GM21526 (cell line): ENCODE results near the gene FHIT.

Source experiments
- ATAC-seq: cut with Tn5 transposase; IDR thresholded peaks from one replicate; pipeline ENCODE4 v1.9.1; 2021; ENCODE audit warnings: moderate library complexity; ENCODE audit not compliant: unreplicated experiment, low FRiP score

The FHIT gene

DNA sequence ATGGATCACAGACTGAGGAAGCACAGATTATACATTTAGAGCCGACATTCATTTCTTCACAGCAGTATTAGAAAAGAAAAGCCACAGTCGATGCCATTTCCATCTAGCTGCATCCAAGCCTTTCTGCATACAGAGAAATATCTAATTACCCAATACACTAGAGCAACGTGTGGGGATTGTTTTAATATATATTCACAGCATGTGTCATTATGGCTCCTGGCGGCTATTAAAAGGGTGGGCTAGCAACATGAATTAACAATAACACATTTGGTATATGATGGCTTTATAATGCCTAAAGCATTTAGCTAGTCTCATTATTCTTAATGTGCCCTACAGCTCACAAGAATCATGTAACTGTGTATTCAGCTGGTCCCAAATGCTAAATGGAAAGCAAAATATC, 1030.5 kb downstream of the FHIT start:
- ATAC-seq = no peak

GRCh38 chr3:60219501-60219900, 1031.8 kb downstream of the FHIT start:
- no peak for ATAC-seq

DNA sequence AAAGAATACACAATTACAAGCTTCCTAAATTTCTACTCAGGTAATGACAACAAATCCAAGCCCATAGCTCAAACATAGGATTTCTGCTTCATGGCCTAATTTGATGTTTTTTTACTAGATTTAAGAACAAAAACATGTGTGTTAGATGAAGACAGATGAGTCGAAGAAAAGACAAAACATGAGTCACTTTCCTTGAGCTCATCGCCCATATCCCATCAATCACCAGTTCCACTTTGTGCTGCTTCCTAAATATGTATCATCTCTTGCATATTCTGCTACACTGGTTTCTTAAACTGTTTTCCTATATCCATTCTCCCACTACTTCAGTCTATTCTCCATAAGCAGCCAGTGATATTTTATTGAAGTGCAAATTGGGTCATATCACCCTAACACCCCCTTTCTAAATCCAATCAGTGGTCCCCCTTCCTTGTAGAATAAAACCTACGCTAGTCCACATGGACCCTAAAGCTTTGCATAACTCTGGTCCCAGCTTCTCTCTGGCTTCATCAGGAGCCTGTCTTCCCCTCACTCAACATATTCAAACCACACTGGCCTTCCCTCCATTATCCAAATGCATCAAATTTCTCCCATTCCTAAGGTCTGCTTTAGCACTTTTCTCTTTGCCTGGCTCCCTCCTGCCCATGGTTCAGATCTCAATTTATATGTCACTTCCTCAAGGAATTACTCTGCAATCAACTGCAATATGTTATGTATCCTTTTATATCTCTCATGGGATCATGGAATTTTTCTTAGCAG, 1033.9 kb downstream of the FHIT start:
- ATAC-seq = no peak

- no peak for ATAC-seq
Measured at GRCh38 chr3:60216462-60217075, 1034.7 kb downstream of the FHIT start.

DNA sequence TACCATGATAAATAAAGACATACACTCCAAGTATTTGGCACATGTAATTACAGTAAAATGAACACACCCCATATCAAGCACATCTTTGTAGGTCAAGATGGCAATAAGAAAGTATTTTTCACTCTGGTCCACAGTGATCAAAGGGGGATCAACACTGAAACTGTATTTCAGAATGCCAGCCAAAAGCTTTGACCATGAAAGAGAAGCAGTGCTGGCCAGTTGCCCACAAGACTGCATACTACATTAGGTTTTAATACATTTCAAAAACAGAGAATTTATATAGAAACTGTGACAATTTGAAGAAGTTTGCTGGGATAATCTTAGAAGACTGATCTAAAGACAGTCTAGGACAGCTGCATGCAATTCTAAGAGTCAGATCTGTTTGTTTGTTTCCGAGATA, 1035.3 kb downstream of the FHIT start:
- ATAC-seq = no peak

GRCh38 chr3:60207905-60208304, 1043.3 kb downstream of the FHIT start:
- no peak for ATAC-seq

DNA sequence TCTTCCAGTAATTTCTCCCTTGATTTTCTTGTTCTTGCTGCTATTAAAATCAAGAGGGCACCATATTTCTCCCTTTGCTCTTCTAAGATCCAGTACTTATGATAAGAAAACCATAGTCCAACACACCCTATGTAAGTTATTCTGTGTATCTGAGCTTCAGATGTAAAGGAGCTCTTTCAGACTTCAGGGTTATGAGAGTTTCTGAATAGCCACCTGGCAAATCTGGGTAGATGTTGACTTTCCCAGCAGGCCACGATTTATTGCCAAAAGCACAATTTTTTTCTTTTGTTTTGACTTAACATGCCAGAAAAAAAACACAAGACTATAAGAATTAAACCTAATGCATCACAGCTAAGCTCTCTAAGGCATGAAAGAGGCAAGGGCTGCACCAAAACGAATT, 1045.0 kb downstream of the FHIT start:
- no peak for ATAC-seq

- no peak for ATAC-seq
Measured at GRCh38 chr3:60202052-60202726, 1049.1 kb downstream of the FHIT start.

- no peak for ATAC-seq
Measured at GRCh38 chr3:60199306-60199705, 1051.9 kb downstream of the FHIT start.

GRCh38 chr3:60198179-60198720, 1053.0 kb downstream of the FHIT start:
- ATAC-seq = no peak

DNA sequence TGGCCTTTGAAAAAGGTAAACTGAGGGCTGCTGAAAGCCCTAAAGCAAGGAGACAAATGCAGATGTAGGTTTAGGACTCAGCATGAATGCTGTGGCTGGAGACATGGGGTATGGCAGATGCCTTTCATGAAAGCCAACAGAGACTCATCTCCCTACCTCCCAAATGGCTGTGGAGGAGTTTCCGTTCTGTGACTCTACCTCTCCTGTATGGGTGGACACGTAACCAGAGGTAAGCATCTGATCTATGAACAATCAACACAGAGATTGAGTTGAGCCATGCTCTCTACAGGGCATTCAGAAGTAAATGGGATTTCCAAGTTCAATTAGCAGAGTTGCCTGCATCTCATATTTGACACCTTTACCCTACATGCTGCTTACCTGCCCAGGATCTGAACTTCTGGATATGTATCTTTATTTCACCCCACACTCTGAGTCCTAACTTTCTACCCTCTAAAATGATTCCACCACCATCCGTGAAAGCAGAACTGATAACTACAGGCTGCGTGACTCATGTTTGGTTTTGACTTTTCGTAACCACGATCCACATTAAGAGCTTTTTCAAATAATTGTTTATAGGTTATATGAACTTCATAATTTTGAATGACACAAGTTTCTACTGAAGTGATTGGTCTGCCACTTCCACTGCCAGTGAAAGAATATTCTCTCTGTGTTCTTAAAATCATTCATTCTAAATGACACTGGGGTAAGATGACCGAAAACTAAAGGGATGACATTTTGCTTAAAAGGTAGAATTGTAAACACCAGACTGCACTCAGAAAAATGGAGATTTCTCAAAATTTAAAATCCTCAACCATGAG, 1058.7 kb downstream of the FHIT start:
- ATAC-seq = no peak

DNA sequence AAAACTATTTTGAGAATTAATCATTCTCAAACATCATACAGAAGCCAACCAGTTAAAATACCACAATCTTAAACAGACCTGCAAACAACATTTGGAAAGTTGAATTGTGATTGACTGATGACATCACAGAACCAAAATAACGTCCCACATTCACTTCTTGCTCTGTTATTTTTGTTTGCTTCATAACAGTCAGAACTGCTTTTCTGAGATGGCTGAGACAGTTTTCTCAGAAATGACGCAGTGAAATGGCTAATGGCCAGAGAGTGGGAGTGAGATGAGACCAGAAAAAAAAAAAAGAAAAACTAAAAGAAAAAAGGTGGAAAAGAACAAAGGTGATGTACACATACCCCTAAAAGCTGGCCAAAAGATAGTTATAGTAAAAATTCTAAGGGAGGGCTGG, 1061.2 kb downstream of the FHIT start:
- ATAC-seq = no peak

DNA sequence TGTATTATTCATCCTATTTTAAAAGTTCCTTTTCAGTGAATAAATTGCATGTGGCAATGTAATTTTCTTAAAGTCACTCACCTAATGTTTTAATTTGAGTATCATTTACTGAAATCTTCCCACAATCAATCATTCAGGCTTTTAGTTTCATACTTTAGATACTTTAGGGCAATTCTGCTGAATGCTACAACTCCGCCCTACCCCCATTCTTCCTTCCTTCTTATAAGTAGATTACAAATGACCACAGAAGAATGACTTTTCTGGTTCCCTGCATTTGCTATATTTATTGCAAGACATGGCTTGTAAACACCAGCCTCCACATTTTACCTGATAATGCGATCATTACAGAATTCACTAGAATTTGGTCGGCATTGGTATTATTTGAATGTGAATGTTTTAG, 1061.9 kb downstream of the FHIT start:
- no peak for ATAC-seq

GRCh38 chr3:60188803-60189202, 1062.4 kb downstream of the FHIT start:
- ATAC-seq = no peak

DNA sequence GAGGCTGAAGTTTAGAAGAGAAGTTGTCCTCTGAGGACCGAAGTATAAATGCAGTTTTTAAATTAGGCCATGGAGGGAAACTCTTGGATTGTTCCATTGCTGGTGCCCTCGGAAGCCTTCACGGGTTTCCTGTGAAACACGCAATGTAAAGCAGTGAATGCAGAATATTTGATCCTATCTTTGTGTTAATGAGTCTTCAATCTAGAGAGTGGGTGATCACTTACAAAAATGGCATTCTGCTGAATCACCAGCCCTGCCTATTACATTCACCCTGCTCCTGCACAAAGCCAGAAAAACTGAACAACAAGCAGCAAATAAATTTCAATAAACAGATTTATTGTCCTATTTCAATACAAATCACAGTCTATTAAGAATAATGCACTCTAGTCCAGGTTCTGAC, 1063.9 kb downstream of the FHIT start:
- no peak for ATAC-seq

GRCh38 chr3:60186359-60186758, 1064.9 kb downstream of the FHIT start:
- ATAC-seq = no peak

DNA sequence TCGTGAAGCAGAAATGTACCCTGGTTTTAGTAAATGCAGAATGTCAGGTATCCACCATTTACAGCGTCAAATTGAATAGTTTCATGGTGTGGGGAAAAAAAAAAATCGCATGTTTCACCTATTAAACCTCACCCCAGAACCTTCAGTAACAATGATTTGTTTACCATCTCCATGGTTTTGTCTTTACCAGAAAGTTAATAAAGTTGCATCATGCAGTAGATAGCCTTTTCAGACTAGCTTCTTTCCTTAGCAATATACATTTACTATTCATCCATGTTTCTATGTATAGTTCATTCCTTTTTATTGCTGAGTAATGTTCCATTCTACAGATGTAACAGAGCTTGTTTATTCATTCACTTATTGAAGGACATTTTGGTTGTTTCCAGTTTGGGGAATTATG, 1066.1 kb downstream of the FHIT start:
- no peak for ATAC-seq

- ATAC-seq = no peak
Measured at GRCh38 chr3:60182697-60183096, 1068.6 kb downstream of the FHIT start.

GRCh38 chr3:60178931-60179653, 1072.2 kb downstream of the FHIT start:
- ATAC-seq = no peak

- no peak for ATAC-seq
Measured at GRCh38 chr3:60177726-60178125, 1073.5 kb downstream of the FHIT start.
